SK-N-SH (cell line): ENCODE measurements around the gene ATP6V1F. TPM values are rescaled to one million over a fixed set of nuclear protein-coding genes. Genes with fewer than 3 reads are reported as not detected.
A peak's percentile ranks its signal among the peaks of the same experiment; 100 is the strongest.

Experiments used
- CTCF ChIA-PET: fragments of 300-600, 350-600 bp; formaldehyde crosslinking; extraction: SDS; loops from one replicate; lab custom pipeline; 2021; lab: Yijun Ruan, JAX
- POLR2A ChIA-PET: fragments of 350-600 bp; sonication (Branson Sonifier 250); formaldehyde crosslinking; extraction: SDS; loops from one replicate; lab custom pipeline; 2020; ENCODE audit warnings: antibody characterized with exemption, inconsistent platforms; lab: Yijun Ruan, JAX
- DNase-seq: peaks from one replicate; pipeline ENCODE4 v3.0.0; 2012
- H2AFZ ChIP-seq: fragments of 200-600 bp; sonication (generic); 2 replicates; pipeline ENCODE4 v1.8.1; 2016; ENCODE audit warnings: antibody characterized with exemption, mild to moderate bottlenecking, low read depth
- H3F3A ChIP-seq: fragments of 200-600 bp; sonication (generic); replicated peaks from 2 replicates; pipeline ENCODE3; 2016; ENCODE audit warnings: antibody characterized with exemption, mild to moderate bottlenecking; ENCODE audit not compliant: insufficient read depth
- H3K27ac ChIP-seq, 2 experiments: fragments of 200-500 bp in 1 of 2; fragments of 200-600 bp in 1 of 2; sonication (Bioruptor generic) in 1 of 2; sonication (generic), shearing (Covaris generic) in 1 of 2; 2 replicates each; pipeline versions ENCODE4 v1.5.1 to v1.6.1; 2014 to 2016; ENCODE audit warnings: low read depth in 2 of 2, inconsistent platforms in 1 of 2, low read length in 1 of 2, mild to moderate bottlenecking in 1 of 2, mixed read lengths in 1 of 2
- H3K27me3 ChIP-seq: fragments of 200-600 bp; sonication (generic), shearing (Covaris generic); 2 replicates; pipeline ENCODE4 v1.6.1; 2016; ENCODE audit warnings: mixed run types; ENCODE audit not compliant: insufficient read depth
- H3K36me3 ChIP-seq, 2 experiments: fragments of 200-500 bp in 1 of 2; fragments of 200-600 bp in 1 of 2; sonication (Bioruptor generic) in 1 of 2; sonication (generic) in 1 of 2; replicated peaks in 1 of 2; 2 replicates each; pipeline versions ENCODE3 to v1.5.1; 2014 to 2016; ENCODE audit warnings: low read length in 1 of 2, mild to moderate bottlenecking in 1 of 2; ENCODE audit not compliant: insufficient read depth in 2 of 2, control insufficient read depth in 1 of 2
- H3K4me1 ChIP-seq, 2 experiments: fragments of 200-500 bp in 1 of 2; fragments of 200-600 bp in 1 of 2; sonication (Bioruptor generic) in 1 of 2; sonication (generic), shearing (Covaris generic) in 1 of 2; 2 replicates each; pipeline versions ENCODE4 v1.5.1 to v1.6.1; 2014 to 2016; ENCODE audit warnings: low read depth in 1 of 2, low read length in 1 of 2, mixed run types in 1 of 2; ENCODE audit not compliant: insufficient read depth in 2 of 2, control insufficient read depth in 1 of 2
- H3K4me2 ChIP-seq: fragments of 200-600 bp; sonication (generic), shearing (Covaris generic); 2 replicates; pipeline ENCODE4 v1.6.1; 2017; ENCODE audit warnings: mixed run types
- H3K4me3 ChIP-seq, 2 experiments: fragments of 200-500 bp in 1 of 2; fragments of 200-600 bp in 1 of 2; sonication (Bioruptor generic) in 1 of 2; sonication (generic), shearing (Covaris generic) in 1 of 2; 2 replicates each; pipeline versions ENCODE4 v1.5.1 to v1.8.1; 2014 to 2016; ENCODE audit warnings: low read depth in 2 of 2, inconsistent platforms in 1 of 2, low read length in 1 of 2, mild to moderate bottlenecking in 1 of 2, mixed read lengths in 1 of 2, moderate library complexity in 1 of 2
- H3K79me2 ChIP-seq: fragments of 200-600 bp; sonication (generic); 2 replicates; pipeline ENCODE4 v1.8.1; 2017; ENCODE audit warnings: mild to moderate bottlenecking; ENCODE audit not compliant: insufficient read depth
- H3K9ac ChIP-seq: fragments of 200-600 bp; sonication (generic); 2 replicates; pipeline ENCODE4 v1.6.1; 2017; ENCODE audit warnings: mixed run types
- H3K9me2 ChIP-seq: fragments of 200-600 bp; sonication (generic); 2 replicates; pipeline ENCODE4 v1.6.1; 2017; ENCODE audit warnings: mixed run types
- H3K9me3 ChIP-seq: fragments of 200-600 bp; sonication (generic); 2 replicates; pipeline ENCODE4 v1.6.1; 2017; ENCODE audit warnings: mixed run types, mild to moderate bottlenecking, moderate library complexity
- H4K20me1 ChIP-seq: fragments of 200-600 bp; sonication (generic); 2 replicates; pipeline ENCODE4 v1.6.1; 2017; ENCODE audit warnings: mild to moderate bottlenecking, mixed run types; ENCODE audit not compliant: insufficient read depth
- CTCF ChIP-seq: fragments of 200-600 bp; sonication (generic); IDR thresholded peaks from 2 replicates; pipeline ENCODE4 v1.6.1; 2017; ENCODE audit warnings: antibody characterized with exemption, mild to moderate bottlenecking, moderate library complexity
- EP300 ChIP-seq, 2 experiments: IDR thresholded peaks; 2 replicates each; pipeline versions ENCODE4 v1.4.0 to v1.6.1; 2012; ENCODE audit warnings: borderline replicate concordance in 1 of 2, low read depth in 1 of 2, low read length in 1 of 2
- EZH2phosphoT487 ChIP-seq: fragments of 200-600 bp; sonication (generic); IDR thresholded peaks from 2 replicates; pipeline ENCODE4 v1.6.1; 2017; ENCODE audit warnings: low read depth, mixed run types, mild to moderate bottlenecking, antibody characterized with exemption, moderate library complexity, borderline replicate concordance
- GATA2 ChIP-seq: sonication (generic); formaldehyde crosslinking; IDR thresholded peaks from 2 replicates; pipeline ENCODE4 v1.5.0; 2020; ENCODE audit warnings: mild to moderate bottlenecking, missing genetic modification reagents
- MEF2A ChIP-seq: IDR thresholded peaks from 2 replicates; pipeline ENCODE4 v1.4.0; 2012; ENCODE audit warnings: low read depth, borderline replicate concordance
- NFIC ChIP-seq: IDR thresholded peaks from 2 replicates; pipeline ENCODE4 v1.4.0; 2012; ENCODE audit warnings: borderline replicate concordance
- POLR2AphosphoS5 ChIP-seq: IDR thresholded peaks from 2 replicates; pipeline ENCODE4 v1.6.1; 2012; ENCODE audit warnings: low read depth, low read length
- RAD21 ChIP-seq: IDR thresholded peaks from 2 replicates; pipeline ENCODE4 v1.6.1; 2012; ENCODE audit warnings: mild to moderate bottlenecking, low read length
- RFX5 ChIP-seq: IDR thresholded peaks from 2 replicates; pipeline ENCODE4 v1.6.1; 2012; ENCODE audit warnings: mild to moderate bottlenecking, improper control_type of control experiment, low read length
- RXRA ChIP-seq: IDR thresholded peaks from 2 replicates; pipeline ENCODE4 v1.4.0; 2012; ENCODE audit warnings: low read depth, mild to moderate bottlenecking, borderline replicate concordance
- SMC3 ChIP-seq: IDR thresholded peaks from 2 replicates; pipeline ENCODE4 v1.6.1; 2012; ENCODE audit warnings: low read depth, low read length, improper control_type of control experiment
- TAF1 ChIP-seq: IDR thresholded peaks from 2 replicates; pipeline ENCODE4 v1.6.1; 2012; ENCODE audit warnings: low read depth, mild to moderate bottlenecking, low read length, moderate library complexity, borderline replicate concordance
- TEAD4 ChIP-seq: IDR thresholded peaks from 2 replicates; pipeline ENCODE4 v1.4.0; 2012; ENCODE audit warnings: mild to moderate bottlenecking, borderline replicate concordance; ENCODE audit not compliant: insufficient read depth
- USF2 ChIP-seq: fragments of 150-350 bp; IDR thresholded peaks from 2 replicates; pipeline ENCODE4 v1.6.1; 2017; ENCODE audit warnings: antibody characterized with exemption, low read length, low read depth, borderline replicate concordance
- WGBS: methylation state at CpG from one replicate; pipeline ENCODE4 v1.1.6; 2017; ENCODE audit warnings: low lambda C conversion rate; 5-methylcytosine and 5-hydroxymethylcytosine counted together
- polyA plus RNA-seq, 3 experiments: library from polyadenylated mRNA; depleted of rRNA; stranded (reverse); fragments of >200 nt; gene quantifications; 2 replicates each; pipeline ENCODE4 v1.2.3, GENCODE V29; 2012

Gene ATP6V1F
- polyA plus RNA-seq, 1 of the 3 experiments (the other 2 are of a cell fraction): 495 TPM

GRCh38 chr7:128882134-128882533, 19.5 kb downstream of the ATP6V1F start:
- Histone ChIP-seq H3K4me2 (no peak overlapping the region), H3K79me2 (no peaks in the 10 kb centered on the region), H3K4me1 (peaks cover 0 to 7% of the 10 kb centered on the region in 2 experiments; a peak in 1 of 4 replicates), H3K27me3 (no peaks in the 10 kb centered on the region), H3K9me3 (no peaks in the 10 kb centered on the region), H3K36me3 (no peaks in the 10 kb centered on the region), H3K9ac (no peak overlapping the region), H4K20me1 (no peaks in the 10 kb centered on the region), H3K9me2 (no peaks in the 10 kb centered on the region), H3F3A (peaks cover 4% of the 10 kb centered on the region), H2AFZ (no peak overlapping the region), H3K27ac (no peak overlapping the region), H3K4me3 (no peak overlapping the region)
- 69% methylated on average over 8 of the region's 8 CpGs for WGBS
- no peak for DNase-seq
- ChIA-PET POLR2A (no interaction called here), CTCF (interaction anchor here (1.3 to 12.3 kb wide), 18 partner anchors 11 to 455 kb away, joined by 3 to 181 read pairs (median 24); partner anchors contain the start of genes ATP6V1F, CALU, HILPDA and METTL2B)
- TF ChIP-seq RFX5 (no peak), TAF1 (no peak), TEAD4 (no peak), GATA2 (CRISPR knock-in tag) (no peak), EZH2phosphoT487 (no peak), RXRA (no peak), MEF2A (no peak), NFIC (no peak), USF2 (no peak), SMC3 (no peak), RAD21 (no peak), EP300 (IDR thresholded peaks at IDR 0.05; ENCODE audit: borderline replicate concordance in 1 of 2, low read depth in 1 of 2, low read length in 1 of 2) (no peak)

- no peaks in the 10 kb centered on the region for H3K9me3 ChIP-seq
- peaks cover 4% of the 10 kb centered on the region for H3F3A ChIP-seq
- TF ChIP-seq POLR2AphosphoS5 (no peak), RAD21 (peak; percentile 81), SMC3 (peak; percentile 69), CTCF (peak; percentile 99)
- no peaks in the 10 kb centered on the region for H4K20me1 ChIP-seq
- ChIA-PET CTCF (interaction anchor here (0.6 to 12.3 kb wide), 114 partner anchors 9 to 555 kb away, joined by 3 to 181 read pairs (median 5); partner anchors contain the start of genes ATP6V1F, CALU, CCDC136 and GARIN1A), POLR2A (no interaction called here)
- no peaks in the 10 kb centered on the region for H3K79me2 ChIP-seq
- no peaks in the 10 kb centered on the region for H3K9me2 ChIP-seq
- no peak overlapping the region for H3K4me3 ChIP-seq
- H3K9ac ChIP-seq: no peak overlapping the region
- H3K27me3 ChIP-seq: no peaks in the 10 kb centered on the region
- no peak overlapping the region for H3K27ac ChIP-seq
- peak; percentile 96 for DNase-seq
- WGBS: 24% methylated on average over 12 of the region's 19 CpGs
- no peak overlapping the region for H3K4me2 ChIP-seq
- no peak overlapping the region for H2AFZ ChIP-seq
- H3K36me3 ChIP-seq: no peaks in the 10 kb centered on the region
- H3K4me1 ChIP-seq: peaks cover 0 to 7% of the 10 kb centered on the region in 2 experiments; a peak in 1 of 4 replicates
Observed at GRCh38 chr7:128883622-128884448, 21.2 kb downstream of the ATP6V1F start.
